Endothelial cell of umbilical vein (primary cell): Measurements from ENCODE around the gene CELF5. TPM values are rescaled to one million over a fixed set of nuclear protein-coding genes. Genes with fewer than 3 reads are reported as not detected.

Experiments used
- BruUV-seq: library from RNA; stranded (reverse); fragments of 400-500 nt; replicated peaks from 2 replicates; lab custom pipeline; 2021; lab: Mats Ljungman, UMichigan
- CTCF ChIA-PET: fragments of 300-600, 350-600 bp; sonication (Branson Sonifier 250); formaldehyde crosslinking; loops from one replicate; lab custom pipeline; 2021; ENCODE audit warnings: antibody characterized with exemption, inconsistent platforms; lab: Charles Lee
- POLR2A ChIA-PET: fragments of 300-600, 350-600 bp; sonication (Branson Sonifier 250); formaldehyde crosslinking; loops from one replicate; lab custom pipeline; 2021; ENCODE audit warnings: antibody characterized with exemption, inconsistent platforms; lab: Charles Lee
- DNase-seq: peaks from one replicate; pipeline ENCODE4 v3.0.0-alpha.2; 2011; ENCODE audit warnings: low read depth, low spot score
- FAIRE-seq: peaks from 2 replicates; lab custom pipeline; 2011; peaks lifted over from hg19 to GRCh38; lab: Jason Lieb, UNC
- H2AFZ ChIP-seq: 2 replicates; pipeline ENCODE4 v1.6.0; 2012; ENCODE audit warnings: low read depth, low read length, control low read depth, inconsistent platforms
- H3K27ac ChIP-seq: 2 replicates; pipeline ENCODE4 v1.5.1; 2011; ENCODE audit warnings: low read depth, mild to moderate bottlenecking, control low read depth, low read length, moderate library complexity; ENCODE audit not compliant: insufficient read depth
- H3K27me3 ChIP-seq, 2 experiments: 2 replicates each; pipeline versions ENCODE4 v1.6.0 to v1.6.1; 2011; ENCODE audit warnings: low read length in 2 of 2, mixed read lengths in 1 of 2; ENCODE audit not compliant: control insufficient read depth in 2 of 2, insufficient read depth in 2 of 2
- H3K36me3 ChIP-seq, 2 experiments: 2 replicates in 1 of 2; 3 replicates in 1 of 2; pipeline ENCODE4 v1.5.1; 2011; ENCODE audit warnings: low read length in 2 of 2, mild to moderate bottlenecking in 1 of 2, moderate library complexity in 1 of 2; ENCODE audit not compliant: control insufficient read depth in 2 of 2, insufficient read depth in 2 of 2; ENCODE audit errors: extremely low read depth in 1 of 2
- H3K4me1 ChIP-seq: 3 replicates; pipeline ENCODE4 v1.5.1; 2011; ENCODE audit warnings: mild to moderate bottlenecking, low read length; ENCODE audit not compliant: control insufficient read depth, insufficient read depth; ENCODE audit errors: extremely low read depth
- H3K4me2 ChIP-seq: 2 replicates; pipeline ENCODE4 v1.6.1; 2011; ENCODE audit warnings: low read length, control low read depth, mixed read lengths; ENCODE audit not compliant: insufficient read depth
- H3K4me3 ChIP-seq, 3 experiments: fragments of 200-600 bp in 1 of 3; sonication (generic), shearing (Covaris generic) in 1 of 3; replicated peaks in 1 of 3; 2 replicates each; pipeline ENCODE4 v1.5.1; 2011 to 2016; ENCODE audit warnings: control low read depth in 3 of 3, low read length in 3 of 3, mild to moderate bottlenecking in 2 of 3, inconsistent platforms in 1 of 3, low read depth in 1 of 3, moderate library complexity in 1 of 3; ENCODE audit not compliant: insufficient read depth in 1 of 3
- H3K79me2 ChIP-seq: 2 replicates; pipeline ENCODE4 v1.6.0; 2012; ENCODE audit warnings: low read length, inconsistent platforms; ENCODE audit not compliant: control insufficient read depth, insufficient read depth
- H3K9ac ChIP-seq: replicated peaks from 2 replicates; pipeline ENCODE3; 2011; ENCODE audit warnings: low read length, control low read depth; ENCODE audit not compliant: insufficient read depth; ENCODE audit errors: extremely low read depth
- H3K9me1 ChIP-seq: replicated peaks from 3 replicates; pipeline ENCODE4 v1.6.0; 2011; ENCODE audit warnings: mild to moderate bottlenecking, low read length; ENCODE audit not compliant: control insufficient read depth, insufficient read depth; ENCODE audit errors: extremely low read depth
- H3K9me3 ChIP-seq: replicated peaks from 2 replicates; pipeline ENCODE4 v1.5.1; 2012; ENCODE audit warnings: low read length, inconsistent platforms; ENCODE audit not compliant: control insufficient read depth, insufficient read depth
- H4K20me1 ChIP-seq: replicated peaks from 2 replicates; pipeline ENCODE3; 2011; ENCODE audit warnings: mild to moderate bottlenecking, low read length; ENCODE audit not compliant: control insufficient read depth, insufficient read depth; ENCODE audit errors: extremely low read depth
- CTCF ChIP-seq, 2 donors: IDR thresholded peaks; 1 replicate in 1 of 2; 2 replicates in 1 of 2; pipeline ENCODE4 v1.5.1; 2011; ENCODE audit warnings: low read length in 2 of 2, mild to moderate bottlenecking in 2 of 2, moderate library complexity in 2 of 2, control low read depth in 1 of 2, inconsistent platforms in 1 of 2, low read depth in 1 of 2; ENCODE audit not compliant: insufficient read depth in 1 of 2; ENCODE audit errors: extremely low read depth in 1 of 2
- EZH2 ChIP-seq: IDR thresholded peaks from 2 replicates; pipeline ENCODE4 v1.6.1; 2012; ENCODE audit warnings: borderline replicate concordance, low read depth, mild to moderate bottlenecking, moderate library complexity, low read length, inconsistent platforms; ENCODE audit not compliant: severe bottlenecking
- FOS ChIP-seq: IDR thresholded peaks from 2 replicates; pipeline ENCODE4 v1.6.1; 2011; ENCODE audit warnings: mild to moderate bottlenecking, low read length, moderate library complexity, borderline replicate concordance; ENCODE audit not compliant: insufficient read depth
- GATA2 ChIP-seq: IDR thresholded peaks from 2 replicates; pipeline ENCODE4 v1.7.0; 2011; ENCODE audit warnings: low read depth, mild to moderate bottlenecking, moderate library complexity, mixed read lengths, low read length; ENCODE audit not compliant: insufficient read length, insufficient read depth
- JUN ChIP-seq: IDR thresholded peaks from 2 replicates; pipeline ENCODE4 v1.6.1; 2011; ENCODE audit warnings: borderline replicate concordance, low read depth; ENCODE audit not compliant: insufficient read length, insufficient read depth
- MAX ChIP-seq: IDR thresholded peaks from 2 replicates; pipeline ENCODE4 v1.6.1; 2011; ENCODE audit not compliant: insufficient read depth, insufficient read length
- MYC ChIP-seq: IDR thresholded peaks from one replicate; pipeline ENCODE4 v1.6.1; 2011; ENCODE audit warnings: mild to moderate bottlenecking, low read depth, low read length
- POLR2A ChIP-seq: IDR thresholded peaks from 2 replicates; pipeline ENCODE4 v1.6.1; 2012; ENCODE audit warnings: low read depth, mild to moderate bottlenecking, control low read depth, low read length
- POLR2AphosphoS5 ChIP-seq: IDR thresholded peaks from 2 replicates; pipeline ENCODE4 v1.6.1; 2012; ENCODE audit warnings: low read depth, mild to moderate bottlenecking, control low read depth, low read length, moderate library complexity; ENCODE audit not compliant: insufficient read depth
- dilution Hi-C: fragments of 300-500 bp; cut with MboI; formaldehyde crosslinking; loops from one replicate; pipeline ENCODE4 v1.15.0; 2019; ENCODE audit warnings: low sequenced_read_pairs; ENCODE audit not compliant: extremely low pct_ligation_motif_present
- intact Hi-C: fragments of 100-400 bp; cut with micrococcal nuclease; formaldehyde crosslinking; loops from one replicate; pipeline ENCODE4 v1.10.0; 2022
- polyA plus RNA-seq, 4 experiments: library from polyadenylated mRNA; depleted of rRNA in 3 of 4; stranded (reverse) in 3 of 4; unstranded in 1 of 4; fragments of >200 nt; gene quantifications; 2 replicates each; pipeline versions ENCODE4 v1.2.1 to v1.2.3, GENCODE V29; 2011 to 2012; ENCODE audit warnings: missing spikeins in 1 of 4
- total RNA-seq: library from RNA; stranded (reverse); gene quantifications from 2 replicates; pipeline ENCODE4 v1.2.3, GENCODE V29; 2021

The CELF5 gene
- total and polyA plus RNA-seq, 2 donors (not counting 3 experiments of a cell fraction or from before 2014, with no cell fraction given) = not detected

GRCh38 chr19:3207461-3208242 lies 16.8 kb upstream of the CELF5 start:
- no peak overlapping the region for H3K9ac ChIP-seq
- no TSS peak for BruUV-seq
- H3K27me3 ChIP-seq = no peaks in the 10 kb centered on the region
- no peak for TF ChIP-seq POLR2AphosphoS5
- TF ChIP-seq CTCF (IDR thresholded peaks at IDR 0.05; ENCODE audit: extremely low read depth in 1 of 2, insufficient read depth in 1 of 2, low read depth in 1 of 2, low read length in 2 of 2) = no peak
- no peak for TF ChIP-seq POLR2A
- no peak for TF ChIP-seq JUN
- TF ChIP-seq GATA2 = no peak
- no peak for TF ChIP-seq MAX
- TF ChIP-seq FOS = no peak
- TF ChIP-seq MYC = no peak
- no peak for TF ChIP-seq EZH2
- H3K79me2 ChIP-seq = no peaks in the 10 kb centered on the region
- dilution Hi-C loops = no loop called here
- H2AFZ ChIP-seq = no peak overlapping the region
- ChIA-PET CTCF (interaction anchor here (1.2 kb wide), 1 partner anchor 131 kb away, joined by 3 read pairs; no protein-coding TSS in a partner anchor), POLR2A (no interaction called here)
- no peaks in the 10 kb centered on the region for H3K4me1 ChIP-seq
- no peak overlapping the region for H3K4me2 ChIP-seq
- H3K36me3 ChIP-seq = peaks cover 0 to 26% of the 10 kb centered on the region in 2 experiments
- no peaks in the 10 kb centered on the region for H3K9me1 ChIP-seq
- H4K20me1 ChIP-seq = no peaks in the 10 kb centered on the region
- no peak overlapping the region for H3K27ac ChIP-seq
- no peak overlapping the region for H3K4me3 ChIP-seq
- no peaks in the 10 kb centered on the region for H3K9me3 ChIP-seq
- intact Hi-C loops = no loop called here
- DNase-seq (no peak), FAIRE-seq (no peak)
